GM12865 (cell line): ENCODE measurements around the gene KHSRP.
A peak's percentile ranks its signal among the peaks of the same experiment; 100 is the strongest.

Experiments used
- DNase-seq: peaks from one replicate; pipeline ENCODE4 v3.0.0; 2010; ENCODE audit warnings: low read depth
- H3K4me3 ChIP-seq: 2 replicates; pipeline ENCODE4 v1.5.1; 2011; ENCODE audit warnings: mild to moderate bottlenecking, low read depth, low read length, control low read depth
- CTCF ChIP-seq: IDR thresholded peaks from 2 replicates; pipeline ENCODE4 v1.5.1; 2011; ENCODE audit warnings: low read length, control low read depth, low read depth, inconsistent platforms; ENCODE audit not compliant: insufficient read depth; ENCODE audit errors: missing control alignments

The KHSRP gene

GRCh38 chr19:6458695-6459261 is 34.2 kb upstream of the KHSRP start:
- H3K4me3 ChIP-seq, result peak overlapping the region; percentile 94
- peak; percentile 41 for DNase-seq
- TF ChIP-seq CTCF, result no peak

- peak; percentile 81 for DNase-seq
- no peak for TF ChIP-seq CTCF
- peak overlapping the region; percentile 94 for H3K4me3 ChIP-seq
These were observed 33.5 kb upstream of the KHSRP start for GRCh38 chr19:6457958-6458694.

GRCh38 chr19:6455924-6456323 is 31.3 kb upstream of the KHSRP start:
- DNase-seq, result no peak
- TF ChIP-seq CTCF, result no peak
- no peak overlapping the region for H3K4me3 ChIP-seq

- H3K4me3 ChIP-seq, result no peak overlapping the region
- TF ChIP-seq CTCF, result no peak
- DNase-seq, result no peak
These were observed 29.4 kb upstream of the KHSRP start for GRCh38 chr19:6453951-6454565.

GRCh38 chr19:6452899-6453298 is 28.3 kb upstream of the KHSRP start:
- TF ChIP-seq CTCF, result no peak
- H3K4me3 ChIP-seq, result no peak overlapping the region
- DNase-seq, result no peak

- H3K4me3 ChIP-seq, result no peak overlapping the region
- no peak for TF ChIP-seq CTCF
- no peak for DNase-seq
These were observed 27.6 kb upstream of the KHSRP start for GRCh38 chr19:6452223-6452614.
